GM23248 (cell line): ENCODE data around the gene KIF25. TPM values are rescaled to one million over a fixed set of nuclear protein-coding genes. Genes with fewer than 3 reads are reported as not detected.

Experiments
- DNase-seq: peaks from one replicate; pipeline ENCODE4 v3.0.0-alpha.2; 2015
- H2AFZ ChIP-seq: fragments of 200-600 bp; sonication (generic); 2 replicates; pipeline ENCODE4 v1.6.1; 2016; ENCODE audit warnings: antibody characterized with exemption
- H3F3A ChIP-seq: fragments of 200-600 bp; sonication (generic); 2 replicates; pipeline ENCODE4 v1.6.1; 2016; ENCODE audit warnings: mild to moderate bottlenecking, antibody characterized with exemption, mixed run types; ENCODE audit not compliant: insufficient read depth
- H3K27ac ChIP-seq: fragments of 200-600 bp; sonication (generic); 2 replicates; pipeline ENCODE4 v1.5.1; 2016; ENCODE audit warnings: mild to moderate bottlenecking
- H3K27me3 ChIP-seq: fragments of 200-600 bp; sonication (generic); replicated peaks from 2 replicates; pipeline ENCODE4 v1.6.1; 2016; ENCODE audit warnings: mild to moderate bottlenecking; ENCODE audit not compliant: insufficient read depth
- H3K36me3 ChIP-seq: fragments of 200-600 bp; sonication (generic); 2 replicates; pipeline ENCODE4 v1.6.1; 2016; ENCODE audit warnings: low read depth, mild to moderate bottlenecking
- H3K4me1 ChIP-seq: fragments of 200-600 bp; sonication (generic); 2 replicates; pipeline ENCODE4 v1.6.1; 2016; ENCODE audit warnings: mild to moderate bottlenecking; ENCODE audit not compliant: insufficient read depth
- H3K4me2 ChIP-seq: fragments of 200-600 bp; sonication (generic); one replicate; pipeline ENCODE4 v1.6.1; 2016; ENCODE audit warnings: mild to moderate bottlenecking; ENCODE audit not compliant: unreplicated experiment
- H3K4me3 ChIP-seq: fragments of 200-600 bp; sonication (generic); 2 replicates; pipeline ENCODE4 v1.5.1; 2016; ENCODE audit warnings: mild to moderate bottlenecking
- H3K79me2 ChIP-seq: fragments of 200-600 bp; sonication (generic); 2 replicates; pipeline ENCODE4 v1.6.1; 2016; ENCODE audit warnings: mild to moderate bottlenecking; ENCODE audit not compliant: insufficient read depth
- H3K9ac ChIP-seq: fragments of 200-600 bp; sonication (generic); 2 replicates; pipeline ENCODE4 v1.6.1; 2016; ENCODE audit warnings: mild to moderate bottlenecking
- H3K9me2 ChIP-seq: fragments of 200-600 bp; sonication (generic); 2 replicates; pipeline ENCODE4 v1.6.1; 2016; ENCODE audit warnings: mixed run types, mild to moderate bottlenecking, moderate library complexity; ENCODE audit not compliant: insufficient read depth
- H3K9me3 ChIP-seq: fragments of 200-600 bp; sonication (generic); one replicate; pipeline ENCODE4 v1.6.1; 2017; ENCODE audit warnings: low read depth
- H4K20me1 ChIP-seq: fragments of 200-600 bp; sonication (generic); 2 replicates; pipeline ENCODE4 v1.6.0; 2016; ENCODE audit not compliant: insufficient read depth
- EZH2 ChIP-seq: fragments of 200-600 bp; sonication (generic); IDR thresholded peaks from 2 replicates; pipeline ENCODE4 v1.6.1; 2018; ENCODE audit warnings: antibody characterized with exemption, mild to moderate bottlenecking; ENCODE audit not compliant: insufficient read depth, poor library complexity, severe bottlenecking
- EZH2phosphoT487 ChIP-seq: fragments of 200-600 bp; sonication (generic); IDR thresholded peaks from 2 replicates; pipeline ENCODE4 v1.6.1; 2018; ENCODE audit warnings: antibody characterized with exemption, moderate library complexity, mild to moderate bottlenecking, low read depth; ENCODE audit not compliant: insufficient read depth
- WGBS, 2 experiments: methylation state at CpG; one replicate each; pipeline ENCODE4 v1.1.6; 2015 to 2017; ENCODE audit warnings: low lambda C conversion rate in 2 of 2, low coverage in 1 of 2; ENCODE audit errors: missing lambda C conversion rate in 2 of 2; 5-methylcytosine and 5-hydroxymethylcytosine counted together
- in situ Hi-C: fragments of 300-500 bp; cut with MboI; formaldehyde crosslinking; loops from 2 replicates; pipeline ENCODE4 v1.15.0; 2020
- polyA plus RNA-seq: library from polyadenylated mRNA; unstranded; fragments of >200 nt; fragmentation: Nextera tagmentation; extraction: Ambion mirVana; gene quantifications from 2 replicates; pipeline ENCODE4 v1.2.1, GENCODE V29; 2016
- total RNA-seq: library from RNA; depleted of rRNA; stranded (reverse); fragments of >200 nt; shearing (Covaris generic); gene quantifications from 2 replicates; pipeline ENCODE4 v1.2.3, GENCODE V29; 2014

Gene KIF25
- total and polyA plus RNA-seq, 2 experiments from 2014 or later = not detected

- TF ChIP-seq EZH2phosphoT487 = no peak
- no peak for TF ChIP-seq EZH2
- H3K4me2 ChIP-seq = no peak overlapping the region
- H3K9me3 ChIP-seq = no peaks in the 10 kb centered on the region
- no peak overlapping the region for H2AFZ ChIP-seq
- in situ Hi-C loops = no loop called here
- no peak overlapping the region for H3K4me3 ChIP-seq
- H3K79me2 ChIP-seq = no peaks in the 10 kb centered on the region
- DNase-seq = no peak
- 76 to 82% methylated on average over 6 to 10 of the region's 10 CpGs for WGBS, 2 experiments
- H3K4me1 ChIP-seq = no peaks in the 10 kb centered on the region
- H4K20me1 ChIP-seq = no peaks in the 10 kb centered on the region
- no peaks in the 10 kb centered on the region for H3K27me3 ChIP-seq
- no peak overlapping the region for H3K27ac ChIP-seq
- H3K36me3 ChIP-seq = no peaks in the 10 kb centered on the region
- no peaks in the 10 kb centered on the region for H3K9me2 ChIP-seq
- H3F3A ChIP-seq = no peaks in the 10 kb centered on the region
- H3K9ac ChIP-seq = no peak overlapping the region
These were observed 51.2 kb downstream of the KIF25 start for GRCh38 chr6:168048724-168049025.

- H3K27me3 ChIP-seq = no peaks in the 10 kb centered on the region
- 85 to 88% methylated on average over 20 of the region's 20 CpGs for WGBS, 2 experiments
- no peaks in the 10 kb centered on the region for H3K9me2 ChIP-seq
- H3K36me3 ChIP-seq = no peaks in the 10 kb centered on the region
- no peak for DNase-seq
- H3K9ac ChIP-seq = no peak overlapping the region
- H2AFZ ChIP-seq = no peak overlapping the region
- no peaks in the 10 kb centered on the region for H3K9me3 ChIP-seq
- no peaks in the 10 kb centered on the region for H4K20me1 ChIP-seq
- TF ChIP-seq EZH2phosphoT487 (no peak), EZH2 (no peak)
- no peaks in the 10 kb centered on the region for H3K4me1 ChIP-seq
- no peak overlapping the region for H3K4me3 ChIP-seq
- in situ Hi-C loops = no loop called here
- no peaks in the 10 kb centered on the region for H3F3A ChIP-seq
- no peaks in the 10 kb centered on the region for H3K79me2 ChIP-seq
- no peak overlapping the region for H3K4me2 ChIP-seq
- H3K27ac ChIP-seq = no peak overlapping the region
These were observed 51.8 kb downstream of the KIF25 start for GRCh38 chr6:168049277-168049676.

DNA sequence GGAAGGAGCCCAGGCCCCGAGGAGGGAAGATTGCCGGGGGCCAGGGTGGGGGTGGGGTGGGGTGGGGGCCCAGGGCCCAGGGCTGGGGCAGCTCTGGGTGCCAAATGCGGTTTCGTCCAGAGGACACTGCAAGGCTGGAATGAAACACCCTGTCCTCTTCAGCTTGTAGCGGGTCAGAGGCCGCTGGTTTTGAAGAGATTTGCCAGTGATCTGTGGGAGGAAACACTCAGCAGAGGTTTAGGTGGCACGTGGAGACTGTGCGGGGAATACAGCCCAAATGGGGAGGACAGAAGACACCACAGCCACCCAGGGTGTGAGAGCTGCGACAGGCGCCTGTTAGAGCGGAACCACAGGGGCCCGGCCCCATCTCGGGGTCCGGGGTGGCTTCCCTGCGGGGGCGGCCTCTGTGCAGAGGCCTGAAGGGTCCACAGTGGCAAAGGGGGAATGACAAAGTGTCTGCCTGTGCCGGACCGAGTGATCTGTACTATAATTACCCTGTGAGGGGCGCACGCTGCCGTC is 52.3 kb downstream of the KIF25 start:
- H3K4me3 ChIP-seq = no peak overlapping the region
- H3F3A ChIP-seq = no peaks in the 10 kb centered on the region
- WGBS, 2 experiments = 91 to 92% methylated on average over 17 to 21 of the region's 21 CpGs
- H3K4me1 ChIP-seq = no peaks in the 10 kb centered on the region
- no peak for DNase-seq
- no peak overlapping the region for H3K4me2 ChIP-seq
- no peak overlapping the region for H2AFZ ChIP-seq
- H3K9ac ChIP-seq = no peak overlapping the region
- in situ Hi-C loops = no loop called here
- no peaks in the 10 kb centered on the region for H3K9me2 ChIP-seq
- H3K27ac ChIP-seq = no peak overlapping the region
- TF ChIP-seq EZH2 = no peak
- no peak for TF ChIP-seq EZH2phosphoT487
- H3K79me2 ChIP-seq = no peaks in the 10 kb centered on the region
- H3K36me3 ChIP-seq = no peaks in the 10 kb centered on the region
- no peaks in the 10 kb centered on the region for H3K9me3 ChIP-seq
- no peaks in the 10 kb centered on the region for H3K27me3 ChIP-seq
- H4K20me1 ChIP-seq = no peaks in the 10 kb centered on the region

GRCh38 chr6:168050225-168050880 is 52.9 kb downstream of the KIF25 start:
- in situ Hi-C loops = no loop called here
- 69 to 75% methylated on average over 24 to 27 of the region's 27 CpGs for WGBS, 2 experiments
- no peaks in the 10 kb centered on the region for H3K9me2 ChIP-seq
- no peaks in the 10 kb centered on the region for H3K4me1 ChIP-seq
- TF ChIP-seq EZH2 = no peak
- TF ChIP-seq EZH2phosphoT487 = no peak
- no peak overlapping the region for H3K9ac ChIP-seq
- no peaks in the 10 kb centered on the region for H3K27me3 ChIP-seq
- H4K20me1 ChIP-seq = no peaks in the 10 kb centered on the region
- no peaks in the 10 kb centered on the region for H3K9me3 ChIP-seq
- H3K4me2 ChIP-seq = no peak overlapping the region
- H3K79me2 ChIP-seq = no peaks in the 10 kb centered on the region
- no peaks in the 10 kb centered on the region for H3F3A ChIP-seq
- H3K4me3 ChIP-seq = no peak overlapping the region
- H2AFZ ChIP-seq = no peak overlapping the region
- H3K27ac ChIP-seq = no peak overlapping the region
- no peak for DNase-seq
- no peaks in the 10 kb centered on the region for H3K36me3 ChIP-seq
